Epidermal melanocyte (primary cell): Measurements from ENCODE around the gene SPTLC2.
"Not testable (repeated sequence)": the region's sequence is repeated elsewhere in the genome, so short reads cannot be mapped to it uniquely, and the experiment has no call there.

ENCODE experiments used
- DNase-seq: peaks from one replicate; pipeline ENCODE4 v3.0.0; 2011; ENCODE audit warnings: low spot score; ENCODE audit not compliant: insufficient read length

Gene SPTLC2

GRCh38 chr14:77549451-77549850, 67.0 kb downstream of the SPTLC2 start:
- DNase-seq: no peak

GRCh38 chr14:77547512-77548180, 68.8 kb downstream of the SPTLC2 start:
- no peak for DNase-seq

- DNase-seq: not testable (repeated sequence)
These were observed 71.3 kb downstream of the SPTLC2 start for GRCh38 chr14:77545171-77545570.

GRCh38 chr14:77544571-77544970, 71.9 kb downstream of the SPTLC2 start:
- no peak for DNase-seq

- no peak for DNase-seq
These were observed 72.7 kb downstream of the SPTLC2 start for GRCh38 chr14:77543637-77544334.

- DNase-seq: no peak
These were observed 73.2 kb downstream of the SPTLC2 start for GRCh38 chr14:77543240-77543551.

- no peak for DNase-seq
These were observed 73.8 kb downstream of the SPTLC2 start for GRCh38 chr14:77542421-77543239.

GRCh38 chr14:77541905-77542304, 74.5 kb downstream of the SPTLC2 start:
- no peak for DNase-seq

GRCh38 chr14:77536951-77537350, 79.5 kb downstream of the SPTLC2 start:
- DNase-seq: not testable (repeated sequence)

- no peak for DNase-seq
These were observed 85.4 kb downstream of the SPTLC2 start for GRCh38 chr14:77531071-77531470.

- DNase-seq: no peak
These were observed 86.5 kb downstream of the SPTLC2 start for GRCh38 chr14:77529963-77530362.

- no peak for DNase-seq
These were observed 87.2 kb downstream of the SPTLC2 start for GRCh38 chr14:77529213-77529612.

- DNase-seq: not testable (repeated sequence)
These were observed 87.7 kb downstream of the SPTLC2 start for GRCh38 chr14:77528701-77529100.

- no peak for DNase-seq
These were observed 90.2 kb downstream of the SPTLC2 start for GRCh38 chr14:77526266-77526665.

- DNase-seq: no peak
These were observed 91.9 kb downstream of the SPTLC2 start for GRCh38 chr14:77524536-77524935.

GRCh38 chr14:77523109-77523508, 93.3 kb downstream of the SPTLC2 start:
- DNase-seq: no peak

GRCh38 chr14:77520555-77520954, 95.9 kb downstream of the SPTLC2 start:
- DNase-seq: no peak

GRCh38 chr14:77516126-77516525, 100.3 kb downstream of the SPTLC2 start:
- DNase-seq: no peak

GRCh38 chr14:77511486-77512162, 104.8 kb downstream of the SPTLC2 start:
- no peak for DNase-seq

GRCh38 chr14:77509366-77509765, 107.1 kb downstream of the SPTLC2 start:
- DNase-seq: no peak

- no peak for DNase-seq
These were observed 107.6 kb downstream of the SPTLC2 start for GRCh38 chr14:77508876-77509275.

- DNase-seq: no peak
These were observed 108.2 kb downstream of the SPTLC2 start for GRCh38 chr14:77508249-77508648.
